Suppressor macrophage treated with lipopolysaccharide for 1 hour (primary cell): ENCODE results near the gene SEPTIN2.
A peak's percentile ranks its signal among the peaks of the same experiment; 100 is the strongest.
"Not testable (repeated sequence)": the region's sequence is repeated elsewhere in the genome, so short reads cannot be mapped to it uniquely, and the experiment has no call there.

Source experiments
- DNase-seq, 3 donors: peaks; one replicate each; pipeline ENCODE4 v3.0.0-alpha.2; 2020 to 2022

Gene SEPTIN2

DNA sequence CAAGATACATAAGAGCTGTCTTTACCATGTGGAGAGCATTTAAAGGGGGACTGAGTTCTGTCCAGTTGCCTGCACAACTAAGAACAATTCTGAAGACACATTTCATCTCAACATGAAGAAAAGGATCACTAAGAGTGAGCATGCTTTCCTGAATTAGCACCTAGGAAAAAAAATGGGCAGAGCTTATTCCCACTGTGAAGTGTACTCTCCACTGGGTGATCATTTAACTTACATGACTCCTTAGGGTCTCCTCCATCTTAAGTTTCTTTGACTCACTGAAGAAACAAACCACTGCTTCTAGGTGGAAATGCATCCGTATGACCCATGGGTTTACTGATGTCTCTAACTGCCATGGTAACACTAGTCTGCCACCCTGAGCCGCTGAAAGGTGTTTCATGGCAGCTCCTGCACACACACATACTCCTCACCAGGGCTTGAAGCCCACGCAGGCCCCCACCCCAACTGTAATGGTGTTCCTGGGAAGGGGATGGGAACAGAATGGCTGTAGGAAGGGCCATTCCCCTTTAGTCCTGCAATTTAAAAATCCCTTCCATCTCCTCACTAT lies 27.3 kb upstream of the SEPTIN2 start:
- DNase-seq, result no peak

DNA sequence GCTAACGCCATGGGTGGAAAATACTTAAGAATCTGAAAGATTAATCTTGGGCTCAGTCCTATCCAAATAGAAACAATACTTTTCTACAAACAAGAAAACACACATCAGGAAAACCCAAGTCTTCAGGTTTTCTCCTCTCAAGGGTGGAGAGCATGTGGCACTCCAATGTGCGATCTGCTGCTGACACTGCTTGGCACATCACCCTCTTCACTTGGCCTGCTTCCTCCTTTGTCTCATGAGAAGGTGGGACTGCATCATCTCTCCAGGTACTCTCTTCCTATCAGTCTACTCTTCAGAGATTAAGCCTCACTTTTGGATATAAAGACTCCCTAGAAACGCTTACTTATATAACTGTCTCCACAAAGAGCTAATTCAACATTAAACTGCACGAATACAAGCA lies 26.7 kb upstream of the SEPTIN2 start:
- DNase-seq, result no peak

DNA sequence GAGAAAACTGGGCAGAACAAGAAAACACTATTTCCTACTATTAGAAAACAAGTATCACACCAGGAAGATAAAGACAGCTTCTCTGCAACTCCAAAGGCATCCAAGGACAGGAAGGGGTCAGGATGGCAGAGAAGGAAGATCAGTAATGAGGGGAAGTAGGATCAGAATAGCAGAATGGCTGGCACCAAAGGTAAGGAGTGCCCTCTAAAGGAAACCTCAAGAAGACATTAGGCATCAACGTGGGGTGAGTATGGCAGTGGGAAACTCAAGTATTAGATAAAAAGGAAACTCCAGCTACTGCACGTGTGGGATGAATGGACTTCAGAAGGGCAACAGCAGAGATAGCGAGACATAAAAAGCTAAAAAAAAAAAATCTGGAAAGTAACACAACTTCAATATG lies 26.1 kb upstream of the SEPTIN2 start:
- peak; percentile 41 to 43 (median 41) for DNase-seq

DNA sequence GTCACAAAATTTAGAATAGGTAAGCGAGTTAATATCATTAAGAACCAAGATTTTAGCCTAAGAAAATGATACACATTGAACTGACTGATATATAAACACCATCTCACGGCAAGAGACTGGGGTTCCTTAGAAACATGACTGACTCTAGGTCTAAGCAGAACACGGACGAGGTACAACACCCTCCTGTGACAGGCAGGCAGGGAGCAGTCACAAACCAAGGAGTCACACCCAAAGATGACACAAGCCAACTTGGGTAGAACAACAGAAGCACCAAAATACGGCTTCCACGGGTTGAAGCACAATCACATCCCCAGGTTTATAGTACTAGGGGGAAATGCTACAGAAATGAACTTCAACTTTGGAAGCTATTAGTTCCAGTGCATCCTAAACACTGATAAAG lies 24.6 kb upstream of the SEPTIN2 start:
- no peak for DNase-seq

DNA sequence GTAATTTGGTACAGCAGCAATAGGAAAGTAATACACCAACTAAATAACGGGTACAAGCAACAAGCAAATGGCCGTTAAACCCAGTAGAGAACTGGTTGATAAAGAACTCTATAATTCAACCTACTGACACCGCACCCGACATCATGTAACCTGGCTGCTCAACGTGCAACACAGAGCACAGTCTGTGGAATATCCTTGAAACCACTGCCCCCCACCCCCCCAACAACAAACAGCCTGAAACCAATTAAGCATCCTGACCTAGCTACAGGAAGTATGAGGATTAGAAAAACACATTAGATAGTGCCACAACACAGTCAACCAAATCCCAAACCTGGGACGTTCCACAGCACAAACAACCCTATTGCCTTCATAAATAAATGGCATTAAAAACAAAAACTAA lies 23.7 kb upstream of the SEPTIN2 start:
- no peak for DNase-seq

DNA sequence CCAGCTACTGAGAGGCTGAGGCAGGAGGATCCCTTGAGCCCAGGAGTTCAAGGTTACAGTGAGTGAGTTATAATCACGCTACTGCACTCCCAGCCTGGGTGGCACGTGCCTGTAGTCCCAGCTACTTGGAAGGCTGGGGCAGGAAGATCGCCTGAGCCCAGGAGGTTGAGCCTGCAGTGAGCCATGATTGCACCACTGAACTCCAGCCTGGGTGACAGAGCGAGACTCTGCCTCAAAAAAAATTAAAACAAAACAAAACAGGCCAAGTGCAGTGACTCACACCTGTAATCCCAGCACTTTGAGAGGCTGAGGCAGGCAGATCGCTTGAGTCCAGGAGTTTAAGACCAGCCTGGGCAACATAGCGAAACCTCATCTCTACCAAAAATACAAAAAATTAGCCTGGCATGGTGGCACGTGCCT lies 22.3 kb upstream of the SEPTIN2 start:
- not testable (repeated sequence) for DNase-seq

DNA sequence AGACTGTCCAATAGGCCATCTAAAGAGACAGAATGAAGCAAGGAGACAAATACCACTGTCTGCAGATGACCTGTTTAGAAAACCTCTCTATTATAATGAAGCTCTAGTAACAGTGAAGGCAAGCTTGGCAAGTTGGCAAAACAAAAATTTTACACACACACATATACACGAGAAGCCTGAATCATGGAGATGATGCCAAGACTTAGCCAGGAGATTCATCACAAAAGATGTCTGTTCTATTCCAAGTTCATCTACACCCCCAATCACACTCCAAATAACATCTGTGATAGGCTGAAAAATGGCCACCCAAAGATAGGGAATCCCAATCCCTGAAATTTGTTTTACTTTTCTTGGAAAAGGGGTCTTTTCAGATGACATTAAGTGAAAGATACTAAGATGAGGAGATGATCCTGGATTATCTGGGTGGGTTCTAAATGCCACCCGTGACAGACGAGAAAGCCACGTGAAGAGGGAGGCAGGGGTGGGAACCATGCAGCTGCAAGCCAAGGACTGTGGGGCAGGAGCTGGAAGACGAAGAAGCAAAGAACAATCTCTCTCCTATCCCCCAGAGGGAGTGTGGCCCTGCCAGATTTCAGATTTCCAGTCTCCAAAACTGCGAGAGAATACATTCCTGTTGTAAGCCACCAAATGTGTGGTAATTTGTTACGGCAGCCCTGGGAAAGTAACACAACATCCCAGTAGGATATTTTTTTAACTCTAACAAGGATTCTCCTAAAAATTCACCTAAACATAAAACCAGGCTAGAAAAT lies 20.2 kb upstream of the SEPTIN2 start:
- no peak for DNase-seq

DNA sequence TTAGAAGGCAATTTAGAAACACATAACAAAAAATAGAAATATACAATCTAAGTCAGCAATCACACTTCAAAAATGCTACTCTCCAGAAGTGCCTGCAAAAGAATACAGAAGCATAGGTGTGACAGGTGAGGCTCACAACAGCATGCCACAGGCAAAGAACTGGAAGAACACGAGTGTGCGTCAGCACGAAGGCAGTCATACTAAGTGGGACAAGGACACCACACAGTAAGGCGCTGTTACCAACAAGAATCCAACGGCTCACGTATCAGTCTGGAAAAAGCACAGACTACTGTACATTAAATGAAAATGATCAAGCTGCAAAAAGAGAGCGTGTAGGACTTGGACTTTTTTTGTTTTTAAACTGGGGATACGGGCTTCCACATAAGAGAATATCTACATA lies 19.0 kb upstream of the SEPTIN2 start:
- no peak for DNase-seq

DNA sequence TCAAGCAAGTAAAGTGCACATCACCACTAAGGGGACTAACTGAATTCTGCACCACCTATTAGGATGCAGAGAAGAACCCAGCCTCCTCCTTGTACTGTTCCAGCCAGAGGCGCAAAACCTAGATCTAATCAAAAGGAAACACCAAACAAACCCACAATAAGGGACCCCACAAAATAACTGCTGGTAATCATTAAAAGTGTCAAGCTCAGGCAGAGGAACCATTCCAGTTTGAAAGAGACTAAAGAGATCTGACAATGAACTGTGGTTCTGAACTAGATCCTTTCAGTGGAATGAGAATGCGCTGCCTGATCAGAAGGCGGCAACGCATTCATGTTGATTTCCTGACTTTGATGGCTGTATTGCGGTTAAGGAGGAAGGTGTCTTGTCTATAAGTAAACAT lies 17.1 kb upstream of the SEPTIN2 start:
- no peak for DNase-seq

DNA sequence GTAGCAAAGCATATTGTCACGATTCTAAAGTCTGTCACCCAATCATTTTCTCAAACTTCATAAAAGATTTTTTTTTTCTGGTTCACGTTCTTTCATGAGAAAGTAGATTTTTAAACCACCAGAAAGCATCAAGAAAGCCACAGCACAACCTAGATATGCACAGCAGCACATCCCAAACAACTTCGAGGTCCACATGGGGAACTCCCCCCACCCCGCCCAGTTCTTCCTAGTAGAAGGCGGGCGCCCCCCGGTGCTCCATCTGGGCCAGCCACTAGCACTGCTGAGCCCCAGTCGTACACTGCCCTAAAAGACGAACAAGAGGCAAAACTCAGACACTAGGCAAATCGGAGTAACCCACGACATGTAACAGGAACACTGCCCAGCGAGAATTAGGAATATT lies 15.7 kb upstream of the SEPTIN2 start:
- peak in 1 of 3 donors; percentile 18 for DNase-seq

DNA sequence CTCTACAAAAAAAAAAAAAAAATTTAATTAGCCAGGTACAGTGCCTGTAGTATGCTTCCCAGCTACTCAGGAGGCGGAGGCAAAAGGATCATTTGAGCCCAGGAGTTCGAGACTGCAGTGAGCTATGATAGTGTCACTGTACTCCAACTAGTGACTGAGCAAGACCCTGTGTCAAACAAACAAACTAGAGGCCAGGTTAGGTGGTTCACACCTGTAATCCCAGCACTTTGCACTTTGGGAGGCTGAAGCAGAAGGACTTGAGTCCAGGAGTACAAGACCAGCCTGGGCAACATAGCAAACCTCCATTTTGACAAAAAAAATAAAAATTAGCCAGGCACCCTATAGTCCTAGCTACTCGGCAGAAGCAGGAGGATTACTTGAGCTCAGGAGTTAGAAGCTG lies 13.6 kb upstream of the SEPTIN2 start:
- DNase-seq, result no peak

DNA sequence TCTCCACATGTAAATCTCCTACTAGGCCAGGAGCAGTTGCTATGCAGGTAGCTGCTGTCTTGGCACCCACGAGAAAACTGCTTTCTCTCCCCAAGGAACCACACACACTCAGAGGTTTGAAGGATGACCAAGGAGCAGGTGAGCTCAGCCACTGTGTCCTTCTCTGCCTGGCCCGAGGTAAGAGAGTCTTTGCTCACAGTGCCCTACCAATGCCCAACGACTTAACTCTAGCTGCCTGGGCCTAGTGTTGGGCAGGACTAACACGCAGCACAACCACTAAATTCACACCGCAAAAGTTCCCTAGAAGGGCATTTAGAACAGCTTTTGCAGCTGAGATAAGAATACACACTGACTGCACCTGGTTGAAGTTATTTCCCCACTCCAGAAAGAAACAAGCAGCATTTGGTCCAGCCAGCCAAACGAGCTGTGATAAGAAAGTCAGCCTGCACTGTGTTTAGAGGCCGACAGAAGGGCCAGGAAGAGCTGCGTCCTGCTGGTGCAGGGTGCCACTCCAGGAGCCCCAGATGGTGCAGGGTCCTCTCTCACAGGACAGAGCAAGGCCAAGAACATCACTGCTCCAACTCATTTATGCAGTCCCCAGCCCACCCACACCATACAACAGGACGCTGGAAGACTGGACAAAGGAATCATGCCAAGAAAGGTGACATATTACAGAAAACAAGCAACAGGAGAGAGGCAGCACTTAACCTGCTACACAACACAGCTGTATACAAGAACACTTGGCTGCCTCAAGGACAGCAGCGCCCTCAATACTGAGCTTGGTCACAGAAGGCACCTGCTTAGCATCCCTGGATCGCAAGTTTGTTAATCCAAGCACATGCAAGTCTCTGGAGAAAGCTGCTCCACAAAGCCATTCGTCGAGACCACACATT lies 12.7 kb upstream of the SEPTIN2 start:
- DNase-seq, result no peak

DNA sequence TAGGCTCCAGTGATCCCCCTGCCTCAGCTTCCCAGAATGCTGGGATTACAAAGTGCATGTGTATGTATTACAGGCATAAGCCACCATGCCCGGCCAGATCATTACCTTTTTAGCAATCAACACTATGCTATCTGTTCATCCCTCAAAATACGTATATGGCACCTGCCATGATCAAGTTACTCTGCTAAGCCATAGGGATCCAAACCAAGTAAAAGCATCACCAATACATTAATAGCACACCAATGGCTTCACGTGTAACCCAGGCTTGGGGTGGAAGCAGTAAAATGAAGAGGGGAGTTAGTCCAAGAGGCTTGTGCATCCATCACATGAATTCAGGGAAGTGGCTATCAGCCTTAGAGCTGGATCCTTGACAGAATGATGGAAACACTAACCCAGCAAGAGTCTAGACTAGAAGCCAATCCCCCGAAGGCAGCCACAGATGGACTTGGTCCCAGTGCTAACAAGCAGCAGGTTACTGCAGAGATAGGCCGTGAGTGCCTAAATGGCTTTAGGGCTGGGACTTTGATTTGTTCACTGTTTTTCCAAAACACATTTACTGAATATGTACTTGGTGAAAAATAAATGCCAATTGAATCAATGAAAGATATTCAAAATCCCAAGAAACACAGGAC lies 11.6 kb upstream of the SEPTIN2 start:
- DNase-seq, result no peak

DNA sequence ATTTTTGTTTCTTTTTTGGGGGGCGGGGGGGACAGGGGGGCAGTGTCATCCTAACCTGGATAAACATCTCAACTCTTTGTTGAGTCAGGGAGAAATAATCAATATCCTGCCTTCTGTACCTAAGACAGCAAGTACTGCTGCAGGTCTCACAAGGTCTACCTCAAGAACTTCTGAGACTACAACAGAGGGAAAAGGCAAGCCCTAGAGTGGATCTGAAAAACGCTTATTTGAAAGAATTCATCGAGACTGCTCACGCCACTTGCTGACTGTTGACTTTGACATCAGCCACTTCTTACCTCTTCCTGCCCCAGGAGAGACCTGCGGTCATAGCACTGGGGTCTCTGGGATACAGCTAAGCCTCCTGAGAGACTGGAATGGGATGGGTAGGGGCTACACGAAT lies 8.7 kb upstream of the SEPTIN2 start:
- DNase-seq, result no peak

DNA sequence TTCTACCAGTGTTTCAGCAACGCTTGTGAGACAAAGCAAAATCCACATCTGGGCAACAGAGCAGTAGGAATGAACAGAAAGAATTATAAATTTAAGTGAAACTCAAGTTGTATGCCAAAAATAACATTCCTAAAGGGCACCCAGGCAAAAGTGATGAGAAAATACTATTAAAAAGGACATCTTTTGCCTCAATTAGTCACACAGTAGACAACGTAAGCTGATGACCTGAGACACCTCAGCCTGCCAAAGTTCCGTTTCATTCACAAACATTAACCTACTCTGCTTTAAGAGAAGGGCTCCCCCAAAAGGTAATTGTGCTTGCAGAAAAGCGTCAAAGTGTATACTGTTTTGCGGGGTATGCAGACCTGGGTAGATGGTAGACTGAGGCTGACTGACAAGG lies 7.5 kb upstream of the SEPTIN2 start:
- DNase-seq, result no peak

DNA sequence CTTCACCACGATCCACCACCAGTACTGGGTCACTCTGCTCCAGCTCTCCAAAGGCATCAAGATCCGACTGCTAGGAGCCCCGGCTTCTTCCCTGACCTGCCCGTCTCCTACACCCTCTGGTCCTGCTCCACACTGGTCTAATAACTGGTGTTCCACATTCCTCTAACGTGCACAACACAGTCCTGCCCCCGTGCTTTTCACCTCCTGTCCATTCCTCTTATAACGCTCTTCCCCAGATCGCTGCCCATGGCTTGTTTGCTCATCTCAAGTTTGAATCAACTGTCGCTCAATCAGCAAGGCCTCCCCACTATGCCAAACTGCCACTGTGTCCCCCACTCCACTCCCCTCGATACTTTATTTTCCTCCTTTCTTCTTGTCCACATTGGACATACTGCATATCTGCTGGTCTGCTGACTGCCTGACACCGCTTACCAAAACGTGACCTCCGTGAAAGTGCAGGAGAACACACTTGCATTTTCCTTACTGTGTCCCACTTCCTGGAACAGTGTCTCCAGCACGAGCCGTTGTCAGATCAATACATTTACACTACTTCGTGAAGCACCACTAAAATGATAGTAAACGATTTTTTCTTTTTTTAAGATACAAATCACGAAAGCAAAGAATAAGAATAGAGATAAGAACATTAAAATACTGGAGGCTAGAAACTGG lies 6.8 kb upstream of the SEPTIN2 start:
- DNase-seq, result no peak

DNA sequence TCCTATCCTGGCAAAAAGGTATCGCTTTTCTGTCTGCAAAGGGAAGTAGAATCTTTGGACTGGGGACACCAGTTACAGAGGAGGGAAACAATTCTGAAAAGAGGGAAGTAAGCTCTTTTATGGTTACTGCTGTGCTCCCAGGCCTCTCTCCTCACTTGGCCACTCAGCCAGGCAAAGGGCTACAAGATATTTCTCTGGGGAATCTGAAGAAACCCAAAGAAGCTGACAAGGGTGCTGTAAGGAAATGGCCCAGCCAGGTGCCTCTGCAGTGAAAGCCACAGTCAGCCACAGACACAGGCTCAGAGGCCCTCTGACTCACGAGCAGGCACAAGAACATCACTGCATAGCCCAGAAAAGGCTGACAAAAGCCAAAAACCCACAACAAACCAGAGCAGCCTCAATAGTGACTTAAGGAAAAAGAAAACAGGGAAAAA lies 6.0 kb upstream of the SEPTIN2 start:
- DNase-seq, result peak; percentile 44 to 51 (median 48)

DNA sequence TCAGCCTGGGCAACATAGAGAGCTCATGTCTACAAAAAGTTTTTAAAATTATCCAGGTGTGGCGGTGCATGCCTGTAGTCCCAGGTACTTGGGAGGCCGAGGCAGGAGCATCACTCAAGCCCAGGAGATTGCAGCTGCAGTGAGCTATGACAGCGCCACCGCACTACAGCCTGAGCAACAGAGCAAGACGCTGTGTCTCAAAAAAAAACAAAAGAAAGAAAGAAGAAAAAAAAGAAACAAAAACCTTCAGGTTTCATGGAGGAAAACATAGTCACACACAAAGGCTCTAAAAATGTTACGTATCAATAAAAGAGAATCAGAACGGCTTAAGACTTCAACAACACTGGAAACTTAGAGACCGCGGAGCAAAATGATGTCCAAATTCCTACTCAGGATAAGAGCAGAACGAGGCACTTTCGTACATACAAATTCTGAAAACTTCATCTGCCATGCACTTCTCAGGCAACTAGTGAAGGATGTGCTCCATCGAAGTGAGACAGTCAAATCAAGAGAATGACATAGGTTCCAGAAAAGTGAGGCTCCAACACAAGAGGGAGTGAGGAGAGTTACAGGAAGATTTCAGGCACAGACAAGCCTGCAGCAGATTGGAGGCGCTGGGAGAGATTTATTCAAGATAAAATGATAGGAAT lies 4.7 kb upstream of the SEPTIN2 start:
- DNase-seq, result no peak

DNA sequence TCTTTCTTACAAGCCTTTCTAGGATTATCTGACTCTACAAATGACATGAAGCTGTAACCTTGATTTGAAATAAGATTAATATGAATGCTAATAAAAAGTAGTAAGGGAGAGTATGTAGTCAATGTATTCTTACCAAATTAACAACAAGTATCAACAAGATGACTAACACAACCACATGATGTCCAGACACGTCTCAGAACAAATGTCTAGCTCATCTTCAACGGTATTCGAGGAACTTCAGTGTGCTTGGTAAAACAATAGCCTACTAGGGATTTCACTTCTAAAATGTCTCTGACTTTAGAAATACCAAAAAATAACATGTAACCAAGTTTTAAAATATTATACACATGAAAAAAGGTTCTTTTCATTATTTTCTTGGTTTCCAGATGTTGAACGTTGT lies 3.6 kb upstream of the SEPTIN2 start:
- DNase-seq, result peak; percentile 33 to 59 (median 56)

DNA sequence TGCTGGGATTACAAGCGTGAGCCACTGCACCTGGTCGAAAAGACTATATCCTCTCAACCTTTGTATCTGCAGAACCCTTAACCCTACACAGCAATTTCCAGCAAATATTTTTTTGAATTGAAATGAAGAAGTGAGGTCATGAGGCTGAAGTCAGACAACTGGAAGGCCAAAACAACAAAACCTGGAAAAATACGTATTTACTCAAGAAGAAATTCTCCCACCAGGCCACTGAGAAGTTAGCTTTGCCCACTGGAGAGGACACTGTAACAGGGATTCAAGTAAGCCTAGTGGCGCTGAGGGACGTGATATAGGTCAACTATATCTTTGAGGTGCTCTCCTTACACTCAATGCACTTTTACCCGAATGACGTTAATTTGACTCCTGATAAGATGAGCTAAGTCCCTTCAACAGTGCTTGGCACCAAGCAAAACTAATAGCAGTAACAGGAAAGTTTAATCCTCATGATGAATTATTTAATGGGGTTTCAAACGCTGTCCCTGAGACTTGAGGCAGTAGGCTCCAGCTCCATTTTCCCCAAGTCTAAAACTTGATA lies 2.1 kb upstream of the SEPTIN2 start:
- peak; percentile 54 to 72 (median 67) for DNase-seq

DNA sequence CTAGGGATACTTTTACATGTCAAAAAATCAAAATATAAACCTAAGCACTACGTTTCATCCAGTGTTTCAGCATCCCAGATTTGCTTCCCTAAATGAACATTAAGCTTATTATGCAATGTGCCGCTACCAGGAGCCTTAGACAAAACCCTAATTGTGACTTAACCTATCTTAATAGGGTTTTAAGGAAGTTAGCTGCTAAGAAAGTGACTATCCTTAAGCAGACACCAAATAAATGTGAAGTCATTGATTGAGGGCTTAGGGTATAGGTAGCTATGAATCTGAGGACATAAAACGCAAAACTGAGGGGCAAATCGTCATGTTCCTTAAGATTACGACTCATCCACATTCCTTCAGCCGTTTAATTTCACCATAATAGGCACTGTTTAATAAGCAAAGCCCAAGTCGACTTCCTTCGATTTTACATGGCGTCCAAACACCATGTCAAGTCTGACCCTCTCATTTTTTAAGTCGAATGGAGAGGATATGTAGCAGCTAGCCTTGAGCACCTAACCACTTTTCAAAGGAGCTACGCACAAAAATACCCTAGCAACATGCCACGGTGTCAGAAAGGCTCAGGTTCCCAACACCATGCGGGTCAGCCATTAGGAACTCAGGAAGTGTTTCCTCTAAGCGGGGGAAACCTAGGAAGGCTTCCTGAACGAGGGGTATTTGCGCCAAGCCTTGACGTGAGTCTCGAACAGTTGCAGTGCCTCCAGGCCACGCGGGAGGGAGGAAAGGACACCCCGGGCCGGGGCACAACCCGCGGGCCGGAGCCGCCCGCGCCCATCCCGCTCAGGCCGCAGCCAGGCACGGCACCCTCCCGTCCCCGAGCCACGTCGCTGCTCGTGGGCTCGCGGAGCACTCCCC lies 1.3 kb upstream of the SEPTIN2 start:
- DNase-seq, result peak; percentile 70 to 83 (median 81)
